HepG2 (cell line): Measurements from ENCODE around the gene VMO1. TPM values are rescaled to one million over a fixed set of nuclear protein-coding genes. Genes with fewer than 3 reads are reported as not detected.
A peak's percentile ranks its signal among the peaks of the same experiment; 100 is the strongest.

Experiments used
- ATAC-seq: fragments of 200-7000 bp; cut with Tn5 transposase; 3 replicates; pipeline ENCODE4 v1.9.1; 2020; ENCODE audit warnings: mild to moderate bottlenecking, moderate library complexity
- BruUV-seq: library from RNA; stranded (reverse); fragments of 400-500 nt; replicated peaks from 2 replicates; lab custom pipeline; 2021; lab: Mats Ljungman, UMichigan
- CTCF ChIA-PET: fragments of 300-600 bp; formaldehyde crosslinking; extraction: SDS; loops from one replicate; lab custom pipeline; 2021; ENCODE audit warnings: low total read pairs, inconsistent platforms, low intra/inter-chr PET ratio; lab: Yijun Ruan, JAX
- POLR2A ChIA-PET: fragments of 350-600 bp; sonication (Branson Sonifier 250); formaldehyde crosslinking; loops from one replicate; lab custom pipeline; 2020; ENCODE audit warnings: antibody characterized with exemption, inconsistent platforms; lab: Yijun Ruan, JAX
- DNase-seq: peaks from one replicate; pipeline ENCODE4 v3.0.0-alpha.2; 2015; ENCODE audit warnings: low spot score
- FAIRE-seq: peaks from 3 replicates; lab custom pipeline; 2011; peaks lifted over from hg19 to GRCh38; lab: Jason Lieb, UNC
- H2AFZ ChIP-seq: one replicate; pipeline ENCODE4 v1.6.1; 2011; ENCODE audit warnings: low read length, inconsistent platforms
- H3K27ac ChIP-seq: fragments of 300-600 bp; 3 replicates; pipeline ENCODE4 v1.8.0; 2011; ENCODE audit warnings: mixed run types, mild to moderate bottlenecking, mixed read lengths, low read length, inconsistent platforms; ENCODE audit not compliant: insufficient read depth; ENCODE audit errors: extremely low read length
- H3K27me3 ChIP-seq, 2 experiments: fragments of 200-600 bp in 1 of 2; 2 replicates in 1 of 2; 3 replicates in 1 of 2; pipeline versions ENCODE4 v1.6.0 to v1.8.0; 2011; ENCODE audit warnings: low read length in 2 of 2, mild to moderate bottlenecking in 2 of 2, moderate library complexity in 2 of 2, inconsistent platforms in 1 of 2; ENCODE audit not compliant: insufficient read depth in 2 of 2, control insufficient read depth in 1 of 2
- H3K36me3 ChIP-seq, 2 experiments: fragments of 200-600 bp in 1 of 2; replicated peaks in 1 of 2; 2 replicates in 1 of 2; 3 replicates in 1 of 2; pipeline versions ENCODE4 v1.5.1 to v1.8.0; 2011; ENCODE audit warnings: low read length in 2 of 2, inconsistent platforms in 1 of 2; ENCODE audit not compliant: insufficient read depth in 2 of 2, control insufficient read depth in 1 of 2
- H3K4me1 ChIP-seq: 2 replicates; pipeline ENCODE4 v1.5.1; 2012; ENCODE audit warnings: low read length, inconsistent platforms; ENCODE audit not compliant: insufficient read depth
- H3K4me2 ChIP-seq: 2 replicates; pipeline ENCODE4 v1.6.0; 2011; ENCODE audit warnings: low read depth, low read length, inconsistent platforms
- H3K4me3 ChIP-seq, 3 experiments: fragments of 200-600 bp in 1 of 3; sonication (generic), shearing (Covaris generic) in 1 of 3; replicated peaks in 1 of 3; 2 replicates each; pipeline ENCODE4 v1.5.1; 2011 to 2016; ENCODE audit warnings: low read length in 3 of 3, inconsistent platforms in 2 of 3, low read depth in 2 of 3, mild to moderate bottlenecking in 2 of 3, control low read depth in 1 of 3, mixed read lengths in 1 of 3; ENCODE audit not compliant: insufficient read depth in 1 of 3
- H3K79me2 ChIP-seq: one replicate; pipeline ENCODE4 v1.6.1; 2011; ENCODE audit warnings: low read length, inconsistent platforms; ENCODE audit not compliant: insufficient read depth
- H3K9ac ChIP-seq: 2 replicates; pipeline ENCODE4 v1.6.0; 2011; ENCODE audit warnings: mild to moderate bottlenecking, low read depth, low read length, inconsistent platforms; ENCODE audit not compliant: insufficient read depth
- H3K9me3 ChIP-seq: 2 replicates; pipeline ENCODE4 v1.5.1; 2012; ENCODE audit warnings: mild to moderate bottlenecking, low read length
- H4K20me1 ChIP-seq: 2 replicates; pipeline ENCODE4 v1.6.0; 2011; ENCODE audit warnings: inconsistent platforms, mild to moderate bottlenecking, low read length, moderate library complexity; ENCODE audit not compliant: insufficient read depth
- CERS6 ChIP-seq: sonication (generic); formaldehyde crosslinking; IDR thresholded peaks from 2 replicates; pipeline ENCODE4 v1.5.0; 2020; ENCODE audit warnings: missing genetic modification reagents
- CREB1 ChIP-seq, 2 experiments: fragments of 450-650 bp in 1 of 2; IDR thresholded peaks; 2 replicates each; pipeline ENCODE4 v1.6.1; 2016 to 2017; ENCODE audit warnings: control low read depth in 1 of 2, mild to moderate bottlenecking in 1 of 2, missing compliant biosample characterization in 1 of 2, missing genetic modification characterization in 1 of 2
- MAFF ChIP-seq: IDR thresholded peaks from 2 replicates; pipeline ENCODE4 v1.6.1; 2011; ENCODE audit warnings: low read depth, low read length, improper control_type of control experiment
- MAFK ChIP-seq, 2 experiments: IDR thresholded peaks in 1 of 2; conservative IDR thresholded peaks in 1 of 2; 2 replicates each; pipeline ENCODE4 v1.6.1; 2011; ENCODE audit warnings: improper control_type of control experiment in 2 of 2, low read length in 2 of 2
- MEIS1 ChIP-seq: sonication (generic); formaldehyde crosslinking; IDR thresholded peaks from 2 replicates; pipeline ENCODE4 v1.9.0; 2021; ENCODE audit warnings: mild to moderate bottlenecking, missing genetic modification reagents, moderate library complexity, borderline replicate concordance
- PAF1 ChIP-seq: IDR thresholded peaks from 2 replicates; pipeline ENCODE4 v1.6.1; 2016; ENCODE audit warnings: missing genetic modification reagents, missing compliant biosample characterization
- RNF2 ChIP-seq: fragments of 450-650 bp; conservative IDR thresholded peaks from 2 replicates; pipeline ENCODE4 v1.6.1; 2016; ENCODE audit warnings: low read depth
- ZNF362 ChIP-seq: sonication (generic); formaldehyde crosslinking; IDR thresholded peaks from 2 replicates; pipeline ENCODE4 v1.4.0; 2020; ENCODE audit warnings: missing genetic modification reagents, mild to moderate bottlenecking, borderline replicate concordance
- ZNF510 ChIP-seq: sonication (generic); formaldehyde crosslinking; IDR thresholded peaks from 2 replicates; pipeline ENCODE4 v1.4.0; 2020; ENCODE audit warnings: low read depth, mild to moderate bottlenecking, missing genetic modification reagents
- WGBS: methylation state at CpG from one replicate; pipeline ENCODE4 v1.1.6; 2017; ENCODE audit warnings: low lambda C conversion rate; 5-methylcytosine and 5-hydroxymethylcytosine counted together
- in situ Hi-C: cut with HindIII; loops from 2 replicates; pipeline ENCODE4 v1.10.0; 2017; ENCODE audit warnings: low pct_unique_long_range_greater_than_20kb; ENCODE audit not compliant: extremely low pct_ligation_motif_present
- intact Hi-C: fragments of 100-400 bp; cut with micrococcal nuclease; formaldehyde crosslinking; loops from one replicate; pipeline ENCODE4 v1.10.0; 2022; ENCODE audit not compliant: unreplicated experiment
- polyA plus RNA-seq, 8 experiments: library from polyadenylated mRNA; depleted of rRNA in 3 of 8; stranded (reverse) in 7 of 8; unstranded in 1 of 8; fragments of >200 nt; fragmentation: Illumina TruSeq in 4 of 8; extraction: Trizol in 4 of 8; gene quantifications; 2 replicates each; pipeline versions ENCODE4 v1.2.1 to v1.2.3, GENCODE V29; 2011 to 2016; ENCODE audit warnings: low read depth in 4 of 8, missing spikeins in 1 of 8, mixed read lengths in 1 of 8; ENCODE audit not compliant: insufficient read depth in 1 of 8
- total RNA-seq, 5 experiments: library from RNA; depleted of rRNA; stranded (reverse); fragments of >200 nt; fragmentation: Illumina TruSeq; extraction: Trizol; gene quantifications; 2 replicates each; pipeline ENCODE4 v1.2.3, GENCODE V29; 2016; ENCODE audit warnings: low read depth in 1 of 5

Gene VMO1
- total and polyA plus RNA-seq, 2 of the 13 experiments (the other 11 are each of a cell fraction or from before 2014, with no cell fraction given): not detected

- DNase-seq: peak; percentile 43
- peak overlapping the region; percentile 38 for H3K27ac ChIP-seq
- peaks cover 62% of the 10 kb centered on the region for H3K4me1 ChIP-seq
- no peaks in the 10 kb centered on the region; the same call in 1 of the 2 replicates for H4K20me1 ChIP-seq
- FAIRE-seq: no peak
- CTCF ChIA-PET: no interaction called here
- no peak overlapping the region for H3K4me3 ChIP-seq
- H3K36me3 ChIP-seq: no peaks in the 10 kb centered on the region; a peak in 1 of 5 replicates
- BruUV-seq: no TSS peak
- H3K79me2 ChIP-seq: peaks cover 27% of the 10 kb centered on the region
- no peaks in the 10 kb centered on the region for H3K9me3 ChIP-seq
- in situ Hi-C loops: no loop called here
- no peak for ATAC-seq
- intact Hi-C loops: loop anchor here (5.0 kb wide), 1 partner anchor 37 kb away; the partner anchor contains the start of gene MED11
- H2AFZ ChIP-seq: no peak overlapping the region
- H3K27me3 ChIP-seq: no peaks in the 10 kb centered on the region; a peak in 1 of 5 replicates
- H3K9ac ChIP-seq: no peak overlapping the region
- WGBS: 93% methylated on average over 2 of the region's 2 CpGs
- peak overlapping the region; percentile 27; the same call in 1 of the 2 replicates for H3K4me2 ChIP-seq
- POLR2A ChIA-PET: interaction anchor here (1.4 to 13.3 kb wide), 2 partner anchors 19 to 38 kb away, joined by 5 to 317 read pairs; partner anchors contain the start of genes GLTPD2, MED11 and VMO1
- TF ChIP-seq CREB1 (IDR thresholded peaks at IDR 0.05) (peak; percentile 29; the same call in 1 of the 2 replicates), CREB1 (CRISPR knock-in tag; IDR thresholded peaks at IDR 0.05) (0 out of 2 replicates have a peak, but pooled peaks have one; percentile 24), CERS6 (no peak), MAFF (peak; percentile 70), ZNF362 (no peak), RNF2 (no peak), ZNF510 (CRISPR knock-in tag) (no peak), MAFK (conservative IDR thresholded peaks at IDR 0.05 in 1 of 2, IDR thresholded peaks at IDR 0.05 in 1 of 2; ENCODE audit: low read length in 2 of 2) (peak; percentile 59 to 61), MEIS1 (CRISPR knock-in tag) (no peak), PAF1 (CRISPR knock-in tag) (no peak)
These were observed 16.5 kb downstream of the VMO1 start for GRCh38 chr17:4769628-4770027.
